ENCODE results near the gene UBALD1. TPM values are rescaled to one million over a fixed set of nuclear protein-coding genes. Genes with fewer than 3 reads are reported as not detected.

UBALD1 gene
- polyA plus RNA-seq, 2 of the 4 experiments (the other 2 are of a cell fraction), result 10.2 to 34.1 TPM

DNA sequence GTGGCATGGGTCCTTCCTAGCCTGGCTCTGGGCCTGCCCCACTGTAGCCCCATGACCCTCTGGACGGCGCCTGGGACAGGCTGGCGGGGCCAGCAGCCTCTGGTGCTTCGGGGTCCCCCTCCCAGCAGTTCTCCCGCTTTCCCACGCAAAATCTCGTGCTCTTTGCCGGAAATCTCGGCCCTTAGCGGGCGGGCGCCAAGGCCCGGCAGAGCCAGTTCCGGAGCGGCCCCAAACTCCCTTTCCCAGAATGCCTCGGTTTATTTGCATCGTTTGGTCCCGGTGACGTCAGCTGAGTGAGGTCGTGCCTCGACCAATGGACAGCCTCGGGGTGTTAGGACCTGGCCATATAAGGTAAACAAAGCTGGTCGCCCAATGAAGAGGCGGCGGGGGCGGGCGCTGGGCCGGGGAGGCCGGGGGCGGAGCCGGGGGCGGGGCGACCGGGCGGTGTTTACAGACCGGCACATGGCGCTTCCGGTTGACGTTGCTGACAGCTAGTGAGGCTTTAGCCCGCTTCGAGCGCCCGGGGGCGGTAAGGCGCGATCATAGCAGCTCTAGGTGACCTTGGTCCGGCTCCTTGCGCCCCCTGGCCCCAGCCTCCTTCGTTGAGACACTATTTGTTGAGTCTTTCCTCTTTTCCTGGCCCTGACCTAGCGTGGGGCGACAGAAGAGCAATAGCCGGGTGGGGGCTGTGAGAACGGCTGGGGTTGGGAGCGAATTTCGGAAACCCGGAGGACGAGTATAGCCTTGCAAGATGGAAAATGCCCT is 1.5 kb upstream of the UBALD1 start (continued):
- TF ChIP-seq FOXS1 (CRISPR knock-in tag; IDR thresholded peaks at IDR 0.05) (no peak; the same call in 1 of the 2 replicates), ZFP36 (IDR thresholded peaks at IDR 0.05; ENCODE audit: borderline replicate concordance, partially characterized antibody) (peak; percentile 87), RARB (CRISPR knock-in tag; IDR thresholded peaks at IDR 0.05) (no peak), POLR2A (IDR thresholded peaks at IDR 0.05; ENCODE audit: low read length) (peak; percentile 72), NPAS2 (CRISPR knock-in tag; IDR thresholded peaks at IDR 0.05; ENCODE audit: borderline replicate concordance) (no peak), RCOR1 (IDR thresholded peaks at IDR 0.05; ENCODE audit: low read depth, low read length) (no peak), RAD21 (conservative IDR thresholded peaks at IDR 0.05 in 1 of 2, IDR thresholded peaks at IDR 0.05 in 1 of 2) (peak in 1 of 2 experiments; percentile 21; a peak in 2 of 5 replicates), NFE2L2 (conservative IDR thresholded peaks at IDR 0.05; ENCODE audit: low read length) (no peak), HOXB13 (CRISPR knock-in tag; IDR thresholded peaks at IDR 0.05; ENCODE audit: low read depth) (no peak)
- TF ChIP-seq, protein P1, sequence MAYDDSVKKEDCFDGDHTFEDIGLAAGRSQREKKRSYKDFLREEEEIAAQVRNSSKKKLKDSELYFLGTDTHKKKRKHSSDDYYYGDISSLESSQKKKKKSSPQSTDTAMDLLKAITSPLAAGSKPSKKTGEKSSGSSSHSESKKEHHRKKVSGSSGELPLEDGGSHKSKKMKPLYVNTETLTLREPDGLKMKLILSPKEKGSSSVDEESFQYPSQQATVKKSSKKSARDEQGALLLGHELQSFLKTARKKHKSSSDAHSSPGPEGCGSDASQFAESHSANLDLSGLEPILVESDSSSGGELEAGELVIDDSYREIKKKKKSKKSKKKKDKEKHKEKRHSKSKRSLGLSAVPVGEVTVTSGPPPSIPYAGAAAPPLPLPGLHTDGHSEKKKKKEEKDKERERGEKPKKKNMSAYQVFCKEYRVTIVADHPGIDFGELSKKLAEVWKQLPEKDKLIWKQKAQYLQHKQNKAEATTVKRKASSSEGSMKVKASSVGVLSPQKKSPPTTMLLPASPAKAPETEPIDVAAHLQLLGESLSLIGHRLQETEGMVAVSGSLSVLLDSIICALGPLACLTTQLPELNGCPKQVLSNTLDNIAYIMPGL (CRISPR knock-in tag; IDR thresholded peaks at IDR 0.05; ENCODE audit: borderline replicate concordance), result peak; percentile 87; the same call in 1 of the 2 replicates

DNA sequence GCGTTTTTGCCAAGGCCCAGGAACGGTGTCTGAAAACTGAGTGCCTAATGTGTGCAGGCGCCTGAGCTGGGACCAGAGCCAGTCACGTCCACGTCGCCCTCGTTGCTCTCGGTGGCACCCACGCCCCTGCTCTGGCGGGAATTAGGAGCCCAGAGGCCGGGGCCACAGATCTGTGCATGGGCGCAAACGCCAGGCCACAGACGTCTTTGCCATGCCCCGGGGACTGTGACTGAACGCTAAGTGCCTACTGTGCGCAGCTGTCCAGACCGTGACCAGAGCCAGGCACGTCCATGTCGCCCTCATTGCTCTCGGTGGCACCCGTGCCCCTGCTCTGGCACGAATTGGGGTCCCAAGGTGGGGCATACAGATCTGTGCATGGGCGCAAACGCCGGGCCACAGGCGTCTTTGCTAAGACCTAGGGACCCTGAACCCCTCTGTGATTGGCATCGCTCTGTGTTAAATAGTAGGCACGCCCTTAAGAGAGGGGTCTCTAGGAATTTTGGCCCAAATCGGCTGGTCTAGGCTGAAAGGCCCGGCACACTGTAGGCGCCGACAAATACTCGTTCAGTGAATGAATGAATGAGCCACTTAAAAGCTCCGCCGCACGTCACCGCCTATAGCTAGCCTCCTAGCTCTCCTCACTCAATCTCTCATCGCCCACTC is 827 bp upstream of the UBALD1 start:
- ChIA-PET CTCF (interaction anchor here (0.9 to 2.9 kb wide), 4 partner anchors 15 to 109 kb away, joined by 3 to 13 read pairs (median 6); no protein-coding TSS in a partner anchor), POLR2A (interaction anchor here (0.6 to 1.5 kb wide), 12 partner anchors 9 to 449 kb away, joined by 3 to 9 read pairs (median 4); partner anchors contain the start of genes ANKS3, DNAAF8, MGRN1 and SEC14L5)
- H3K4me1 ChIP-seq, result peaks cover 42% of the 10 kb centered on the region
- WGBS (ENCODE audit: missing lambda C conversion rate), result 94% methylated on average over 36 of the region's 39 CpGs
- H3K9me3 ChIP-seq, result no peaks in the 10 kb centered on the region
- DNase-seq (ENCODE audit: low read depth in 1 of 2, low spot score in 1 of 2), result no peak
- peak overlapping the region; percentile 93 to 98 for H3K27ac ChIP-seq
- no peak for FAIRE-seq
- no peak for ATAC-seq
- TF ChIP-seq RARB (CRISPR knock-in tag; IDR thresholded peaks at IDR 0.05) (no peak), FOXS1 (CRISPR knock-in tag; IDR thresholded peaks at IDR 0.05) (no peak), KDM1A (IDR thresholded peaks at IDR 0.05; ENCODE audit: low read depth) (no peak), POLR2A (IDR thresholded peaks at IDR 0.05; ENCODE audit: low read length) (peak; percentile 39; the same call in 1 of the 2 replicates), HOXB13 (CRISPR knock-in tag; IDR thresholded peaks at IDR 0.05; ENCODE audit: low read depth) (peak; percentile 70; the same call in 1 of the 2 replicates)
- peak overlapping the region; percentile 89 for H3K4me3 ChIP-seq
- H3K4me2 ChIP-seq, result peak overlapping the region; percentile 79

DNA sequence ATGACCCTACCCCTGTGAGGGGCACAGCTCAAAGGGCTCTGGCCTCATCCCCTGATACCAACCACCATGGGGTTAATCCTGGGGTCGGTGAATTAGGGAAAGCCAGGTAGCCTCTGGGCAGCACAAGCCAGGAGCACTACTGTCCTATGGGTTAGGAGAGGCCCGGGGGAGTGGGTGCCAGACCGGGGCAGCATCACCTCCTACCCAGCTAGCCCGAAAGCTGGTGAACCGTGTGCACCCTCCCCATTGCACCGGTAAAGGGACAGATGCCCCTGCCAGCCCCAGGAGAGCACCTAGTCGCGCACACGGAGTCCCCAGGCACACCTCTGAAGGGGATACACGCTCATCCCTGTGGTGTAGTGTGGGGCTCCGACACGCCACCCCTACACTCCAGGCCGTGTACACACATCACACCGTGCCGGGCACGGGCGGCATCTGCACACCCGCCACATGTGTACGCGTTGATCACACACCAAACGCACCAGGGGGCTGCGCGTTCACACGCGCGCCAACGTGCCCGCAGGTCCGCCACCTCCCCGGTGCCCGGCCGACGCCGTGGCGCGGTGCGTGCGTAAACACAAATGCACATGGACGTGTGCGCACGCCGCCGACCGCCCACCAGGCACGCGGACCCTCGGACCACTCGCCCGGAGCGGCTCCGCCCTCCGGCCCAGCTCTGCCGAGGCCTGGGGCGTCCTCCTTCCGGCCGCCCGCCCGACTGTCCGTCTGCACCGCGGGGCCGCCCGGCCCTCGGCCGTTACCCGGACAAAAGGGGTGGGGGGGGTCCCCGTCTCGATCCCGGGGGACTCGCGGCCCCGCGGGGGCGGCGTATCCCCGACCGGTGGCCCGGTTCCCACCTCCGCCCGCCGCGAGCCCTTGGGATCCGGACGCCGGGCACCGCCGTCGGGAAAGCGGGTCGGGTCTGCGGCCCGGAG is 785 bp downstream of the UBALD1 start:
- peak overlapping the region; percentile 93 to 98 for H3K27ac ChIP-seq
- TF ChIP-seq, protein P2, sequence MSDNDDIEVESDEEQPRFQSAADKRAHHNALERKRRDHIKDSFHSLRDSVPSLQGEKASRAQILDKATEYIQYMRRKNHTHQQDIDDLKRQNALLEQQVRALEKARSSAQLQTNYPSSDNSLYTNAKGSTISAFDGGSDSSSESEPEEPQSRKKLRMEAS (IDR thresholded peaks at IDR 0.05), result peak; percentile 72
- TF ChIP-seq PHF8 (IDR thresholded peaks at IDR 0.05; ENCODE audit: borderline replicate concordance, low read depth), result no peak
- no peak for TF ChIP-seq NR3C1 (IDR thresholded peaks at IDR 0.05)
- TF ChIP-seq, protein P3, sequence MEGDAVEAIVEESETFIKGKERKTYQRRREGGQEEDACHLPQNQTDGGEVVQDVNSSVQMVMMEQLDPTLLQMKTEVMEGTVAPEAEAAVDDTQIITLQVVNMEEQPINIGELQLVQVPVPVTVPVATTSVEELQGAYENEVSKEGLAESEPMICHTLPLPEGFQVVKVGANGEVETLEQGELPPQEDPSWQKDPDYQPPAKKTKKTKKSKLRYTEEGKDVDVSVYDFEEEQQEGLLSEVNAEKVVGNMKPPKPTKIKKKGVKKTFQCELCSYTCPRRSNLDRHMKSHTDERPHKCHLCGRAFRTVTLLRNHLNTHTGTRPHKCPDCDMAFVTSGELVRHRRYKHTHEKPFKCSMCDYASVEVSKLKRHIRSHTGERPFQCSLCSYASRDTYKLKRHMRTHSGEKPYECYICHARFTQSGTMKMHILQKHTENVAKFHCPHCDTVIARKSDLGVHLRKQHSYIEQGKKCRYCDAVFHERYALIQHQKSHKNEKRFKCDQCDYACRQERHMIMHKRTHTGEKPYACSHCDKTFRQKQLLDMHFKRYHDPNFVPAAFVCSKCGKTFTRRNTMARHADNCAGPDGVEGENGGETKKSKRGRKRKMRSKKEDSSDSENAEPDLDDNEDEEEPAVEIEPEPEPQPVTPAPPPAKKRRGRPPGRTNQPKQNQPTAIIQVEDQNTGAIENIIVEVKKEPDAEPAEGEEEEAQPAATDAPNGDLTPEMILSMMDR (IDR thresholded peaks at IDR 0.05), result no peak
- TF ChIP-seq RAD21 (conservative IDR thresholded peaks at IDR 0.05 in 1 of 2, IDR thresholded peaks at IDR 0.05 in 1 of 2), result no peak
- TF ChIP-seq EHMT2 (IDR thresholded peaks at IDR 0.05; ENCODE audit: low read depth), result no peak
- peak; percentile 19; the same call in 1 of the 2 replicates for TF ChIP-seq POLR2A (IDR thresholded peaks at IDR 0.05; ENCODE audit: low read length)
- no peak for TF ChIP-seq HOXB13 (CRISPR knock-in tag; IDR thresholded peaks at IDR 0.05; ENCODE audit: low read depth)
- TF ChIP-seq MAZ (IDR thresholded peaks at IDR 0.05; ENCODE audit: borderline replicate concordance, low read depth, low read length), result no peak
- TF ChIP-seq, protein P1 (CRISPR knock-in tag; IDR thresholded peaks at IDR 0.05; ENCODE audit: borderline replicate concordance), result no peak
- peak; percentile 50; the same call in 1 of the 2 replicates for TF ChIP-seq MYC (IDR thresholded peaks at IDR 0.05; ENCODE audit: borderline replicate concordance, low read length)
- TF ChIP-seq RNF2 (IDR thresholded peaks at IDR 0.05; ENCODE audit: borderline replicate concordance, low read depth), result no peak
- TF ChIP-seq HOXA7 (CRISPR knock-in tag; IDR thresholded peaks at IDR 0.05), result no peak
- TF ChIP-seq ZC3H11A (IDR thresholded peaks at IDR 0.05), result no peak
- TF ChIP-seq CHD4 (IDR thresholded peaks at IDR 0.05; ENCODE audit: borderline replicate concordance), result no peak

More for the DNA sequence above, 785 bp downstream of the UBALD1 start:
- WGBS (ENCODE audit: missing lambda C conversion rate), result 2% methylated on average over 51 of the region's 92 CpGs
- H3K4me2 ChIP-seq, result peak overlapping the region; percentile 99
- 0 out of 6 replicates have a peak, but pooled peaks of 1 of the 2 experiments have one; percentile 0 for ATAC-seq
- H3K4me3 ChIP-seq, result peak overlapping the region; percentile 89
- no peaks in the 10 kb centered on the region for H3K9me3 ChIP-seq
- peaks cover 40% of the 10 kb centered on the region for H3K4me1 ChIP-seq
- peak in 1 of 2 experiments; percentile 36 for DNase-seq (ENCODE audit: low read depth in 1 of 2, low spot score in 1 of 2)
- ChIA-PET CTCF (interaction anchor here (1.0 to 3.2 kb wide), 5 partner anchors 10 to 65 kb away, joined by 3 to 16 read pairs (median 4); partner anchors contain the start of gene MGRN1), POLR2A (interaction anchor here (0.6 kb wide), 1 partner anchor 186 kb away, joined by 3 read pairs; no protein-coding TSS in a partner anchor)
- FAIRE-seq, result no peak
